ENCODE results near the gene TOR1B.

Gene TOR1B

GRCh38 chr9:129826759-129827158 lies 23.8 kb downstream of the TOR1B start:
- no peak overlapping the region for H3K4me3 ChIP-seq (ENCODE audit: low read depth, low read length)

GRCh38 chr9:129828051-129828450 lies 25.1 kb downstream of the TOR1B start:
- no peak overlapping the region for H3K4me3 ChIP-seq (ENCODE audit: low read depth, low read length)
- TF ChIP-seq CTCF (IDR thresholded peaks at IDR 0.05; ENCODE audit: borderline replicate concordance, insufficient read depth, low read depth, low read length) = no peak

More at GRCh38 chr9:129826759-129827158, 23.8 kb downstream of the TOR1B start:
- TF ChIP-seq CTCF (IDR thresholded peaks at IDR 0.05; ENCODE audit: borderline replicate concordance, insufficient read depth, low read depth, low read length) = no peak

- H3K4me3 ChIP-seq (ENCODE audit: low read depth, low read length) = no peak overlapping the region
- TF ChIP-seq CTCF (IDR thresholded peaks at IDR 0.05; ENCODE audit: borderline replicate concordance, insufficient read depth, low read depth, low read length) = no peak
Observed at GRCh38 chr9:129828969-129829368, 26.0 kb downstream of the TOR1B start.

GRCh38 chr9:129832982-129833381 lies 30.0 kb downstream of the TOR1B start:
- no peak for TF ChIP-seq CTCF (IDR thresholded peaks at IDR 0.05; ENCODE audit: borderline replicate concordance, insufficient read depth, low read depth, low read length)
- H3K4me3 ChIP-seq (ENCODE audit: low read depth, low read length) = no peak overlapping the region

- TF ChIP-seq CTCF (IDR thresholded peaks at IDR 0.05; ENCODE audit: borderline replicate concordance, insufficient read depth, low read depth, low read length) = no peak
- H3K4me3 ChIP-seq (ENCODE audit: low read depth, low read length) = peak overlapping the region; percentile 99
Observed at GRCh38 chr9:129834489-129835127, 31.6 kb downstream of the TOR1B start.

GRCh38 chr9:129835128-129835859 lies 32.3 kb downstream of the TOR1B start, which contains the start of the genes C9orf78 and USP20:
C9orf78 (minus strand) TSS chr9:129835275; CDS start chr9:129835221, 54 bp downstream.
USP20 (plus strand) TSS chr9:129835458; CDS start chr9:129852556, 17,098 bp downstream.
- TF ChIP-seq CTCF (IDR thresholded peaks at IDR 0.05; ENCODE audit: borderline replicate concordance, insufficient read depth, low read depth, low read length) = no peak
- H3K4me3 ChIP-seq (ENCODE audit: low read depth, low read length) = peak within 1 kb of the TSS; percentile 99

GRCh38 chr9:129835860-129836223 lies 32.9 kb downstream of the TOR1B start:
- peak overlapping the region; percentile 97 for H3K4me3 ChIP-seq (ENCODE audit: low read depth, low read length)
- TF ChIP-seq CTCF (IDR thresholded peaks at IDR 0.05; ENCODE audit: borderline replicate concordance, insufficient read depth, low read depth, low read length) = no peak
